AG10803 (cell line): ENCODE measurements around the gene ANKRD16.

Source experiments
- DNase-seq: peaks from one replicate; pipeline ENCODE4 v3.0.0; 2010; ENCODE audit warnings: low read depth
- H3K4me3 ChIP-seq: 2 replicates; pipeline ENCODE4 v1.5.1; 2011; ENCODE audit warnings: mild to moderate bottlenecking, low read length, control low read depth
- CTCF ChIP-seq: conservative IDR thresholded peaks from 2 replicates; pipeline ENCODE4 v1.5.1; 2011; ENCODE audit warnings: mild to moderate bottlenecking, low read length, control low read depth, inconsistent platforms

ANKRD16 gene

GRCh38 chr10:5929442-5929841 is 39.7 kb upstream of the ANKRD16 start:
- no peak for DNase-seq
- TF ChIP-seq CTCF, result no peak
- H3K4me3 ChIP-seq, result no peak overlapping the region

GRCh38 chr10:5927306-5927705 is 37.6 kb upstream of the ANKRD16 start:
- H3K4me3 ChIP-seq, result no peak overlapping the region
- peak; percentile 90 for DNase-seq
- TF ChIP-seq CTCF, result no peak

- no peak for TF ChIP-seq CTCF
- no peak overlapping the region for H3K4me3 ChIP-seq
- no peak for DNase-seq
Observed at GRCh38 chr10:5924889-5925288, 35.2 kb upstream of the ANKRD16 start.

GRCh38 chr10:5921746-5922145 is 32.1 kb upstream of the ANKRD16 start:
- no peak for DNase-seq
- no peak for TF ChIP-seq CTCF
- H3K4me3 ChIP-seq, result no peak overlapping the region

GRCh38 chr10:5919568-5919967 is 29.9 kb upstream of the ANKRD16 start:
- TF ChIP-seq CTCF, result no peak
- no peak for DNase-seq
- H3K4me3 ChIP-seq, result no peak overlapping the region

- TF ChIP-seq CTCF, result no peak
Observed at GRCh38 chr10:5918763-5919162, 29.1 kb upstream of the ANKRD16 start.

GRCh38 chr10:5917305-5917704 is 27.6 kb upstream of the ANKRD16 start:
- no peak overlapping the region for H3K4me3 ChIP-seq
- TF ChIP-seq CTCF, result no peak
- DNase-seq, result no peak

More at GRCh38 chr10:5918763-5919162, 29.1 kb upstream of the ANKRD16 start:
- no peak overlapping the region for H3K4me3 ChIP-seq
- no peak for DNase-seq
